SJSA1 (cell line): ENCODE measurements around the gene LLGL2. TPM values are rescaled to one million over a fixed set of nuclear protein-coding genes. Genes with fewer than 3 reads are reported as not detected.
"Not testable (repeated sequence)": the region's sequence is repeated elsewhere in the genome, so short reads cannot be mapped to it uniquely, and the experiment has no call there.

ENCODE experiments used
- DNase-seq, 2 experiments: peaks; one replicate each; pipeline ENCODE4 v3.0.0-alpha.2; 2015 to 2020; ENCODE audit warnings: low spot score in 2 of 2, low read depth in 1 of 2
- H3K27ac ChIP-seq: fragments of 250-450 bp; sonication (Bioruptor Pico); 2 replicates; pipeline ENCODE4 v1.5.1; 2020; ENCODE audit warnings: mild to moderate bottlenecking, moderate library complexity
- H3K27me3 ChIP-seq: fragments of 250-450 bp; sonication (Bioruptor Pico); replicated peaks from 2 replicates; pipeline ENCODE4 v1.5.1; 2020; ENCODE audit warnings: mild to moderate bottlenecking, moderate library complexity
- H3K36me3 ChIP-seq: fragments of 250-450 bp; sonication (Bioruptor Pico); 2 replicates; pipeline ENCODE4 v1.5.1; 2020; ENCODE audit warnings: mild to moderate bottlenecking
- H3K4me1 ChIP-seq: fragments of 250-450 bp; sonication (Bioruptor Pico); replicated peaks from 2 replicates; pipeline ENCODE4 v1.6.1; 2021; ENCODE audit warnings: mild to moderate bottlenecking
- H3K4me3 ChIP-seq: fragments of 250-450 bp; sonication (Bioruptor Pico); 2 replicates; pipeline ENCODE4 v1.5.1; 2020; ENCODE audit warnings: mild to moderate bottlenecking
- H3K9me3 ChIP-seq: fragments of 250-450 bp; sonication (Bioruptor Pico); replicated peaks from 2 replicates; pipeline ENCODE4 v1.5.1; 2020; ENCODE audit warnings: mild to moderate bottlenecking
- total RNA-seq: library from RNA; depleted of rRNA; stranded (reverse); fragments of >200 nt; shearing (Covaris generic); gene quantifications from 2 replicates; pipeline ENCODE4 v1.2.3, GENCODE V29; 2014

LLGL2 gene
- total RNA-seq, 1 experiment from 2014 or later, result 6.6 TPM

GRCh38 chr17:75516255-75516618, 9.3 kb upstream of the LLGL2 start, which contains the start of gene TSEN54:
Gene TSEN54 (plus strand): TSS chr17:75516528. CDS start chr17:75516561, 33 bp downstream.
- peak within 1 kb of the TSS; percentile 97 for H3K4me3 ChIP-seq
- peaks cover 47% of the 10 kb centered on the region for H3K4me1 ChIP-seq
- H3K9me3 ChIP-seq, result peaks cover 2% of the 10 kb centered on the region; the same call in 1 of the 2 replicates
- H3K27ac ChIP-seq, result peak within 1 kb of the TSS; percentile 74
- DNase-seq, result peak in 1 of 2 experiments; percentile 98
- peaks cover 66% of the 10 kb centered on the region for H3K36me3 ChIP-seq
- H3K27me3 ChIP-seq, result no peaks in the 10 kb centered on the region

GRCh38 chr17:75516619-75517296, 8.7 kb upstream of the LLGL2 start:
- H3K9me3 ChIP-seq, result peaks cover 2% of the 10 kb centered on the region; the same call in 1 of the 2 replicates
- peaks cover 66% of the 10 kb centered on the region for H3K36me3 ChIP-seq
- no peaks in the 10 kb centered on the region for H3K27me3 ChIP-seq
- H3K4me3 ChIP-seq, result peak overlapping the region; percentile 97
- peaks cover 45% of the 10 kb centered on the region for H3K4me1 ChIP-seq
- H3K27ac ChIP-seq, result no peak overlapping the region
- DNase-seq, result peak in 1 of 2 experiments; percentile 38

GRCh38 chr17:75517297-75517865, 8.1 kb upstream of the LLGL2 start:
- no peaks in the 10 kb centered on the region for H3K27me3 ChIP-seq
- H3K27ac ChIP-seq, result no peak overlapping the region
- peaks cover 39% of the 10 kb centered on the region for H3K4me1 ChIP-seq

GRCh38 chr17:75518201-75518600, 7.3 kb upstream of the LLGL2 start:
- peaks cover 34% of the 10 kb centered on the region for H3K4me1 ChIP-seq

More at GRCh38 chr17:75517297-75517865, 8.1 kb upstream of the LLGL2 start:
- Histone ChIP-seq H3K9me3 (peaks cover 2% of the 10 kb centered on the region; the same call in 1 of the 2 replicates), H3K4me3 (peak overlapping the region; percentile 97), H3K36me3 (peaks cover 65% of the 10 kb centered on the region)
- no peak for DNase-seq

GRCh38 chr17:75518983-75519537, 6.4 kb upstream of the LLGL2 start:
- Histone ChIP-seq H3K4me1 (peaks cover 25% of the 10 kb centered on the region), H3K4me3 (no peak overlapping the region)

More at GRCh38 chr17:75518201-75518600, 7.3 kb upstream of the LLGL2 start:
- H3K27me3 ChIP-seq, result no peaks in the 10 kb centered on the region
- no peak for DNase-seq
- no peak overlapping the region for H3K27ac ChIP-seq
- peaks cover 58% of the 10 kb centered on the region for H3K36me3 ChIP-seq
- H3K4me3 ChIP-seq, result no peak overlapping the region
- H3K9me3 ChIP-seq, result peaks cover 2% of the 10 kb centered on the region; the same call in 1 of the 2 replicates

GRCh38 chr17:75520413-75520812, 5.1 kb upstream of the LLGL2 start:
- not testable (repeated sequence) for H3K27me3 ChIP-seq, DNase-seq, H3K27ac ChIP-seq, H3K4me3 ChIP-seq, H3K9me3 ChIP-seq
- H3K36me3 ChIP-seq, result peaks cover 58% of the 10 kb centered on the region
- H3K4me1 ChIP-seq, result peaks cover 22% of the 10 kb centered on the region

More at GRCh38 chr17:75518983-75519537, 6.4 kb upstream of the LLGL2 start:
- H3K9me3 ChIP-seq, result peaks cover 2% of the 10 kb centered on the region; the same call in 1 of the 2 replicates
- no peaks in the 10 kb centered on the region for H3K27me3 ChIP-seq
- DNase-seq, result no peak
- H3K27ac ChIP-seq, result no peak overlapping the region
- peaks cover 58% of the 10 kb centered on the region for H3K36me3 ChIP-seq

GRCh38 chr17:75521290-75521689, 4.2 kb upstream of the LLGL2 start:
- Histone ChIP-seq H3K4me3 (no peak overlapping the region), H3K36me3 (peaks cover 62% of the 10 kb centered on the region), H3K27ac (no peak overlapping the region), H3K4me1 (peaks cover 25% of the 10 kb centered on the region), H3K9me3 (peaks cover 8% of the 10 kb centered on the region; the same call in 1 of the 2 replicates), H3K27me3 (peaks cover 5% of the 10 kb centered on the region)
- DNase-seq, result no peak

- DNase-seq, result no peak
- H3K4me3 ChIP-seq, result no peak overlapping the region
- H3K36me3 ChIP-seq, result peaks cover 59% of the 10 kb centered on the region
- H3K4me1 ChIP-seq, result peaks cover 19% of the 10 kb centered on the region
- H3K9me3 ChIP-seq, result 0 out of 2 replicates have a peak, but pooled peaks cover 6% of the 10 kb centered on the region
- H3K27me3 ChIP-seq, result peaks cover 11% of the 10 kb centered on the region
- no peak overlapping the region for H3K27ac ChIP-seq
Measured at GRCh38 chr17:75521951-75522727, 3.4 kb upstream of the LLGL2 start.

- Histone ChIP-seq H3K36me3 (peaks cover 46% of the 10 kb centered on the region), H3K27me3 (peaks cover 11% of the 10 kb centered on the region)
Measured at GRCh38 chr17:75523647-75524046, 1.9 kb upstream of the LLGL2 start.

GRCh38 chr17:75524269-75524969, 1.1 kb upstream of the LLGL2 start:
- H3K27me3 ChIP-seq, result peaks cover 11% of the 10 kb centered on the region
- peaks cover 13% of the 10 kb centered on the region for H3K4me1 ChIP-seq
- no peak overlapping the region for H3K27ac ChIP-seq
- DNase-seq, result no peak
- no peak overlapping the region for H3K4me3 ChIP-seq
- 0 out of 2 replicates have a peak, but pooled peaks cover 6% of the 10 kb centered on the region for H3K9me3 ChIP-seq
- H3K36me3 ChIP-seq, result peaks cover 40% of the 10 kb centered on the region

More at GRCh38 chr17:75523647-75524046, 1.9 kb upstream of the LLGL2 start:
- no peak overlapping the region for H3K4me3 ChIP-seq
- H3K9me3 ChIP-seq, result 0 out of 2 replicates have a peak, but pooled peaks cover 6% of the 10 kb centered on the region
- peaks cover 13% of the 10 kb centered on the region for H3K4me1 ChIP-seq
- no peak overlapping the region for H3K27ac ChIP-seq
- no peak for DNase-seq

- Histone ChIP-seq H3K27ac (no peak overlapping the region), H3K9me3 (0 out of 2 replicates have a peak, but pooled peaks cover 6% of the 10 kb centered on the region), H3K4me3 (peak overlapping the region; percentile 48), H3K36me3 (peaks cover 33% of the 10 kb centered on the region), H3K4me1 (peaks cover 13% of the 10 kb centered on the region), H3K27me3 (peaks cover 11% of the 10 kb centered on the region)
- DNase-seq, result no peak
Measured at GRCh38 chr17:75525806-75526554, 483 bp downstream of the LLGL2 start.

GRCh38 chr17:75526555-75527270, 1.2 kb downstream of the LLGL2 start:
- Histone ChIP-seq H3K9me3 (0 out of 2 replicates have a peak, but pooled peaks cover 6% of the 10 kb centered on the region), H3K4me3 (no peak overlapping the region), H3K4me1 (peaks cover 13% of the 10 kb centered on the region), H3K27me3 (peaks cover 11% of the 10 kb centered on the region), H3K27ac (no peak overlapping the region), H3K36me3 (peaks cover 26% of the 10 kb centered on the region)
- no peak for DNase-seq
